C1 segment of cervical spinal cord (tissue), 14 donors: ENCODE measurements around the gene GOLGA8A.
"Not testable (repeated sequence)": the region's sequence is repeated elsewhere in the genome, so short reads cannot be mapped to it uniquely, and the experiment has no call there.

Experiments
- DNase-seq, 14 donors: peaks; one replicate each; lab custom pipeline; 2025; lab: John Stamatoyannopoulos, UW

GOLGA8A gene

DNA sequence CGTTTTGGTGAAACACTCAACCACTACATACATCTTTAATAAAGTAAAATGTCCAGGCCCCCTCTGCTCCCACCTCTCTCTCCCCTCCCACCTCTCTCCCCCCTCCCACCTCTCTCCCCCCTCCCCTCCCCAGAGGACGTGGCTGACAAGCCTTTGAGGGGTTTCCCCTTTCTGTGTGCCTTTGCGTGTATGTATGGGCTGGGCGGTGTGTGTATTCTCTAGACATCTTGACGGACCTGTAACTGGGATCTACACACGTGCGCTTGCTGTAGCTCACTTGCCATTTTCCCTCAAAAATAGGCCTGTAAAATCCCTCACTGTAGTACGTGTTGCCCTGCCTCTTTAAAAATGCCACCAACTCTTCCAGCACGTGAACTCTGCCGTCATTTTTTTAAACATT, 28.6 kb downstream of the GOLGA8A start:
- DNase-seq: not testable (repeated sequence)

- not testable (repeated sequence) for DNase-seq
These were observed 33.7 kb downstream of the GOLGA8A start for GRCh38 chr15:34403899-34404298.

GRCh38 chr15:34403160-34403598, 34.4 kb downstream of the GOLGA8A start:
- DNase-seq: not testable (repeated sequence)

GRCh38 chr15:34397637-34398259, 39.9 kb downstream of the GOLGA8A start:
- not testable (repeated sequence) for DNase-seq

- DNase-seq: not testable (repeated sequence)
These were observed 44.6 kb downstream of the GOLGA8A start for GRCh38 chr15:34392981-34393380.

GRCh38 chr15:34389594-34390086, 48.0 kb downstream of the GOLGA8A start:
- DNase-seq: not testable (repeated sequence)
